Measurements from ENCODE around the gene FRMPD1. TPM values are rescaled to one million over a fixed set of nuclear protein-coding genes. Genes with fewer than 3 reads are reported as not detected.

FRMPD1 gene
- total RNA-seq, 1 experiment from 2014 or later: not detected

DNA sequence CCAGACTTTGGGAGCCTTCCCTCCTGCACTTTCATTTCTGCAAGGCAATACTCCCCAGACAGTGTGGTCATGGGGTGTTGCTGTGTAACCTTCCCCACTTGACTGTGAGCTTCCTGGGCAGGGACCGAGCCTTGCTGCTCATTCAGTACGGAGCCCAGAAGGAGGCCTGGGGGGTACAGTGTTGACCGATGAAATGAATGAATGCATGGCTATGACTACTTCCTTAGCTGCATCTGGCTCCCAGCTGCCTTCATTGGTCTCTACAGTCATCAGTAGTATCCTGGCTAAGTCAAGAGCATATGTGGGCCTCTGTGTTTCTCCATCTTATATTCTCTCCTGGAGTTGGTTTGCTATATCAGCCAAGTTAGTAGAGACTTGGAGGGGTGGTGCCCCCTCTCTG, 9.9 kb downstream of the FRMPD1 start:
- no peak for DNase-seq
- ChIA-PET POLR2A (ENCODE audit: unreplicated experiment) (no interaction called here), CTCF (no interaction called here)
- intact Hi-C loops (cut with micrococcal nuclease; ENCODE audit: unreplicated experiment): no loop called here
- H3K36me3 ChIP-seq (ENCODE audit: low read depth): no peaks in the 10 kb centered on the region
- no peaks in the 10 kb centered on the region for H4K20me1 ChIP-seq (ENCODE audit: insufficient read depth)
- no peak overlapping the region for H3K4me3 ChIP-seq
- H2AFZ ChIP-seq: no peak overlapping the region
- H3K4me1 ChIP-seq (replicated peaks; ENCODE audit: insufficient read depth): no peaks in the 10 kb centered on the region
- H3K27ac ChIP-seq: no peak overlapping the region
- H3F3A ChIP-seq (ENCODE audit: insufficient read depth, low read depth): no peaks in the 10 kb centered on the region
- H3K9me3 ChIP-seq (ENCODE audit: insufficient read depth, low read depth): no peaks in the 10 kb centered on the region
- no TSS peak for BruUV-seq (replicated peaks)
- H3K9me2 ChIP-seq (ENCODE audit: insufficient read depth): no peaks in the 10 kb centered on the region
- H3K79me2 ChIP-seq (ENCODE audit: low read depth): no peaks in the 10 kb centered on the region
- no peak overlapping the region for H3K4me2 ChIP-seq
- TF ChIP-seq, protein P1, sequence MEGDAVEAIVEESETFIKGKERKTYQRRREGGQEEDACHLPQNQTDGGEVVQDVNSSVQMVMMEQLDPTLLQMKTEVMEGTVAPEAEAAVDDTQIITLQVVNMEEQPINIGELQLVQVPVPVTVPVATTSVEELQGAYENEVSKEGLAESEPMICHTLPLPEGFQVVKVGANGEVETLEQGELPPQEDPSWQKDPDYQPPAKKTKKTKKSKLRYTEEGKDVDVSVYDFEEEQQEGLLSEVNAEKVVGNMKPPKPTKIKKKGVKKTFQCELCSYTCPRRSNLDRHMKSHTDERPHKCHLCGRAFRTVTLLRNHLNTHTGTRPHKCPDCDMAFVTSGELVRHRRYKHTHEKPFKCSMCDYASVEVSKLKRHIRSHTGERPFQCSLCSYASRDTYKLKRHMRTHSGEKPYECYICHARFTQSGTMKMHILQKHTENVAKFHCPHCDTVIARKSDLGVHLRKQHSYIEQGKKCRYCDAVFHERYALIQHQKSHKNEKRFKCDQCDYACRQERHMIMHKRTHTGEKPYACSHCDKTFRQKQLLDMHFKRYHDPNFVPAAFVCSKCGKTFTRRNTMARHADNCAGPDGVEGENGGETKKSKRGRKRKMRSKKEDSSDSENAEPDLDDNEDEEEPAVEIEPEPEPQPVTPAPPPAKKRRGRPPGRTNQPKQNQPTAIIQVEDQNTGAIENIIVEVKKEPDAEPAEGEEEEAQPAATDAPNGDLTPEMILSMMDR (conservative IDR thresholded peaks at IDR 0.05): no peak
- TF ChIP-seq EZH2 (IDR thresholded peaks at IDR 0.05; ENCODE audit: low read depth): no peak
- peaks cover 76% of the 10 kb centered on the region for H3K27me3 ChIP-seq (ENCODE audit: insufficient read depth, low read depth)

DNA sequence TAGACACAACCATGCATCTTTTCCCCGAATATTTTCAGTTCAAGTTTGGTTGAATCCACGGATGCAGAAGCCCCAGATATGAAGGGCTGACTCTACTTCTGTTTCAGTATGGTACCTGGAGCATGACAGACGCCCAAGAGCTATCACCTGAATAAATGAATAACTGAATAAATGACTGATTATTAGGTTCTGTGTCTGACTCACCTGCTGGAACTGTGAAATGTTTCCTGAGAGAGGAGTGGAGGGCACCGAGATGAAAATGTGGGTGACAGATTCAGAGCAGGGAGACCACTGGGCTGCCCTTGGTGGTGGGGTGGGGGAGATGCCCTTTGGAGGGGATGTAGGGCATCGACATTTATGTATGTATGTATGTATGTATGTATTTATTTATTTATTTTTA, 13.2 kb downstream of the FRMPD1 start:
- no peak overlapping the region for H3K4me2 ChIP-seq
- no peaks in the 10 kb centered on the region for H4K20me1 ChIP-seq (ENCODE audit: insufficient read depth)
- H3K36me3 ChIP-seq (ENCODE audit: low read depth): no peaks in the 10 kb centered on the region
- no peak for DNase-seq
- ChIA-PET POLR2A (ENCODE audit: unreplicated experiment) (no interaction called here), CTCF (no interaction called here)
- H3K27ac ChIP-seq: no peak overlapping the region
- no peak overlapping the region for H2AFZ ChIP-seq
- H3K4me3 ChIP-seq: no peak overlapping the region
- H3K79me2 ChIP-seq (ENCODE audit: low read depth): no peaks in the 10 kb centered on the region
- no peaks in the 10 kb centered on the region for H3K4me1 ChIP-seq (replicated peaks; ENCODE audit: insufficient read depth)
- TF ChIP-seq, protein P1 (conservative IDR thresholded peaks at IDR 0.05): no peak
- TF ChIP-seq EZH2 (IDR thresholded peaks at IDR 0.05; ENCODE audit: low read depth): no peak
- intact Hi-C loops (cut with micrococcal nuclease; ENCODE audit: unreplicated experiment): no loop called here
- H3K9me2 ChIP-seq (ENCODE audit: insufficient read depth): no peaks in the 10 kb centered on the region
- no TSS peak for BruUV-seq (replicated peaks)
- H3K27me3 ChIP-seq (ENCODE audit: insufficient read depth, low read depth): peaks cover 69% of the 10 kb centered on the region
- no peaks in the 10 kb centered on the region for H3K9me3 ChIP-seq (ENCODE audit: insufficient read depth, low read depth)
- no peaks in the 10 kb centered on the region for H3F3A ChIP-seq (ENCODE audit: insufficient read depth, low read depth)

DNA sequence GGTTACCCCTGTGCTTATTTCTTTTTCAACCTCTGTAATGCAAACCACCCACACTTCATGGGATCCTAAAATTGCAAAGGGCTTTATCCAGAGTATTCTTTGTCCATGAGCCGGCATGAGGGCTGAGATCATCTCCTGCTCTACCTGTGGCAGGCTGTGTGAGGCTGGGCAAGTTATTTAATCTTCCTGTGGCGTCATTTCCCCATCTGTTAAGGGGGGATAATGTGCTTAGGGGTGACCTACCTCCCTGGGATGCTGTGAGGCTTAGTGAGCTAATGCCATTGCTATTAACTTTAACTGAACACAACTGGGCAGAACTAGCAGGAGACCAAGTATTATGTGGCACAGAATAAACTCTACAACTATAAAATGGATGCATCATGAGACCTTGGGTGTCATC, 17.0 kb downstream of the FRMPD1 start:
- Histone ChIP-seq H3K79me2 (ENCODE audit: low read depth) (no peaks in the 10 kb centered on the region), H3F3A (ENCODE audit: insufficient read depth, low read depth) (no peaks in the 10 kb centered on the region), H3K27ac (no peak overlapping the region), H3K36me3 (ENCODE audit: low read depth) (no peaks in the 10 kb centered on the region), H4K20me1 (ENCODE audit: insufficient read depth) (no peaks in the 10 kb centered on the region), H3K4me3 (no peak overlapping the region), H3K4me2 (no peak overlapping the region), H3K27me3 (ENCODE audit: insufficient read depth, low read depth) (peaks cover 76% of the 10 kb centered on the region), H3K9me2 (ENCODE audit: insufficient read depth) (no peaks in the 10 kb centered on the region), H2AFZ (no peak overlapping the region), H3K9me3 (ENCODE audit: insufficient read depth, low read depth) (no peaks in the 10 kb centered on the region), H3K4me1 (replicated peaks; ENCODE audit: insufficient read depth) (no peaks in the 10 kb centered on the region)
- TF ChIP-seq EZH2 (IDR thresholded peaks at IDR 0.05; ENCODE audit: low read depth): no peak
- TF ChIP-seq, protein P1 (conservative IDR thresholded peaks at IDR 0.05): no peak
- no peak for DNase-seq
- ChIA-PET CTCF (no interaction called here), POLR2A (ENCODE audit: unreplicated experiment) (no interaction called here)
- BruUV-seq (replicated peaks): no TSS peak
- intact Hi-C loops (cut with micrococcal nuclease; ENCODE audit: unreplicated experiment): no loop called here
